DMS79 (cell line): ENCODE data around the gene ELN.
A peak's percentile ranks its signal among the peaks of the same experiment; 100 is the strongest.

Experiments
- DNase-seq: peaks from one replicate; lab custom pipeline; 2025; lab: John Stamatoyannopoulos, UW

ELN gene

DNA sequence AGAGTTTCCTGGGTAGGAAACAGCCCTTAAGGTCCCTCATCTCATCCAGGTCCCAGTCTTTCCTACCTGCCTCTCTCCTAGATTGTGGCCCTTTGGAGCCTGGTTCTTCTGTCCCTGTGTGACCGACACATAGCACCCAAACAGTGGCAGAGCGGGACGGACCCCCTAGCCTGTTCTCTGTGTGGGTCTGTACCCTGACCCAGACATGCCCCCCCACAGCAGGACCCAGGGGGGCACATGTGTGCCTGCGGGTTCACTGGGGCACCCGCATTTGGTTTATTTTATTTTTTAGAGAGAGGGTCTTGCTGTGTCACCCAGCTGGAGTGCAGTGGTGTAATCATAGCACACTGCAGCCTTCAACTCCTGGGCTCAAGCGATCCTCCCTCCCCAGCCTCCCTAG is 67.2 kb downstream of the ELN start:
- no peak for DNase-seq

DNA sequence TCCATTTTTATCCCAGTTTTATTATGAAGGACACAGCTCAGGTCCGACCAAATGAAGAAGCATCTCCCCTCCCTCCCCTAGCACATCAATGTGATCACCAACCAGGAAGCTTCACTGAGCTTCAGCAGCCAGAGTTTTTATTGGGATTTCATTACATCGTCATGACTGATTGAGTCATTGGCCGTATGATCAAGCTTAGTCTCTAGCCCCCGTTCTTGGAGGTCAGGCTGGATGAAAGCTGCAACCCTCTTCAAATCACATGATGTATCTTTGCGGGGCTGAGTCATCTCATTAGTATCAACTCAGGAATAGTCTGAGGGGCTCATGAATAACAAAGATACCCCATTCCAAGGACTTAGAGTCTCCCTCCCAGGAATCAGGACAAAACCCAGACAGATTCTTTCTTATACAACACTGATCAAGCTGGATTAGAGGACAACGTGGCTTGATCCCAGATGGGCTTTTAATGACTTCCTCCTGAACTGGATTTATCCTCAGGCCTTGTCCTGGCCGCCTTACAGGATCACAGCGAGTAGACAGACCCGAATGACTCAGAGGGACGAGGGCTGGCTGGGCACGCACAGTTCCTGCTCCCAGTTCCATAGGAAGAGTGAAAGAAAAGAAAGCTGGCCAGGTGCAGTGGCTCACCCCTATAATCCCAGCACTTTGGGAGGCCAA is 70.1 kb downstream of the ELN start:
- no peak for DNase-seq

DNA sequence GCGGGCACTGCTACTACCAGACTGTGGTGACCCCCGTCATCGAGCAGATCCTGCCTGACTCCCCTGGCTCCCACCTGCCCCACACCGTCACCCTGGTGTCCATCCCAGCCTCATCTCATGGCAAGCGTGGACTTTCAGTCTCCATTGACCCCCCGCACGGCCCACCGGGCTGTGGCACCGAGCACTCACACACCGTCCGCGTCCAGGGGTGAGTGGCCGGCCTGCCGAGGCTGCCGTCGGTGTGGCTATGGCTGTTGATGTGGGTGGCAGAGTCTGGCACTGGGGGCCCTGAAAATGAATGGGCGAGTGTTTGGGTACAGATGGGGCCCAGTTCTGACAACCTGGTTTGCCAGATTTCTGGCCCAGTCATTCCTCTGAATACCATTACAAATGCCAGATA is 71.1 kb downstream of the ELN start:
- DNase-seq: no peak

DNA sequence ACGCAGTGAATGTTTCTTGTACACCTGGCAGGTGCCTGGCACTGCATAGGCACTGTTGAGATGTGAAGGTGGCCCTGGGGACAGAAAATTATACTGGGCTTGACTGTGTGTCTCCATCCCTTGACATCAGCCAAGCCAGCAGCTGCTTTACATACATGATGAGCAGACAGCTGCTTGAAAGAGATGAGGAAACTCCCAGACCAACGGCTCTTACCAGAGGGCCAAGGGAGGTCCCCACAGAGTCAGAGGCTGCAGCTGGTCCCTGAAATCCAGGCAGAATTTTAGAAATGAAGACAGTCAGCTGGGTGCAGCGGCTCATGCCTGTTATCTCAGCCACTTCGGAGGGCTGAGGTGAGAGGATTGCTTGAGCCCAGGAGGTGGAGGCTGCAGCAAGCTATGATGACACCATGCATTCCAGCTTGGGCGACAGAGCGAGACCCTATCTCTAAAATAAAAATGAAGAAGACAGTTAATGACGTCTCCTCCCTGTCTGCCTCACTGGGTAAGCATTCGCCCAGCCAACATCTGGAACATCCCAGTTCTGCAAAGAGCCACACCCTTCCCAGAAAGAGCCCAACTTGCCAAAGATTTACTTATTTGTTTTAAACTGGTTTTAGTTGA is 73.2 kb downstream of the ELN start:
- DNase-seq: peak; percentile 75

DNA sequence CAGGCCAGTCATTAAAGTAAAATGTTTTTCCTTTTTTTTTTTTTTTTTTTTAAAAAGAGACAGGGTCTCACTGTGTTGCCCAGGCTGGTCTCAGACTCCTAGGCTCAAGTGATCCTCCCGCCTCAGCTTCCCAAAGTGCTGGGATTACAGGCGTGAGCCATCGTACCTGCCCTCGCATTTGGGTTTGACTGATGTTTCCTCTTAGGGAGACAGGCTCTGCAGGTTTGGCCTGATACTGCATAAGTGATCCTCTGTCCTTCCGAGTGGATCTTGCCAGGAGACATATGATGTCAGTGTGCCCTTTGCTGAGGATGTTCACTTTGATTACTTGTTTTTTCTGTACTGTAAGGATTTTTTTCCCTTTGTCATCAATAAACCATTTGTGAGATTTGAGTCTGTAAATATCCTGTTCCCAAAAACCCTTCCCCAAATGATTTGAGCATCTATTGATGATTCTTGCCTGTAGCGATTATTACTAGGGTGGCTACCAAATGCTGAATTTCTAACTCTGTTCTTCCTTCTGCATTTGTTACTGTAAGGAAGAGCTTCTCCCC is 75.3 kb downstream of the ELN start:
- DNase-seq: no peak

DNA sequence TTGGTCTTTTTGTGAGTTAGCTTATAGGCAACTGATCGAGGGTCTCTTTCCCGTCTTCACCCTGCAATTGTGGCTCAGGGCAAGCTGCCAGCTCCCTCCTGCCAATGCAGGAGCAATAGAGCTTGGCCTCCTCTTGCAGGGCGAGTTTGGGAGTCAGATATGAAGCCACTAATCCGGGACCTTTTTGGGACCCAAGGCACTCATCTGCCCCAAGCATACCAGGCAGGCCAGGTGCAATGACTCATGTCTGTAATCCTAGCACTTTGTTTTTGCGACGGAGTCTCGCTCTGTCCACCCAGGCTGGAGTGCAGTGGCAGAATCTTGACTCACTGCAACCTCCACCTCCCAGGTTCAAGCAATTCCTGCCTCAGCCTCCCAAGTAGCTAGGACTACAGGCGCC is 76.7 kb downstream of the ELN start:
- peak; percentile 86 for DNase-seq

DNA sequence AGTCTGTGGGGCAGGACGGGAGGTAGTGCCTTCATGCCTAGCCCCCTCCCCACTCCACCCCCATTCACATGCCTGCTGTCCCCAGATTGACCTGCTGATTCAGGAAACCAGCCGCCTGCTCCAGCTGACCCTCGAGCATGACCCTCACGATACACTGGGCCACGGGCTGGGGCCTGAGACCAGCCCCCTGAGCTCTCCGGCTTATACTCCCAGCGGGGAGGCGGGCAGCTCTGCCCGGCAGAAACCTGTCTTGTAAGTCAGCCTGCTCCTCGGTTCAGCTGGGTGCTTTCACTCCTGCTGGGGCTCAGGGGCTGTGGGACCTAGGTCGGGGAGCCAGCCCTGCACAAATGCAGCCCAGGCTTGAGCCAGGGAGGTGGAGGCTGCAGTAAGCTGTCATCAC is 78.0 kb downstream of the ELN start:
- no peak for DNase-seq

DNA sequence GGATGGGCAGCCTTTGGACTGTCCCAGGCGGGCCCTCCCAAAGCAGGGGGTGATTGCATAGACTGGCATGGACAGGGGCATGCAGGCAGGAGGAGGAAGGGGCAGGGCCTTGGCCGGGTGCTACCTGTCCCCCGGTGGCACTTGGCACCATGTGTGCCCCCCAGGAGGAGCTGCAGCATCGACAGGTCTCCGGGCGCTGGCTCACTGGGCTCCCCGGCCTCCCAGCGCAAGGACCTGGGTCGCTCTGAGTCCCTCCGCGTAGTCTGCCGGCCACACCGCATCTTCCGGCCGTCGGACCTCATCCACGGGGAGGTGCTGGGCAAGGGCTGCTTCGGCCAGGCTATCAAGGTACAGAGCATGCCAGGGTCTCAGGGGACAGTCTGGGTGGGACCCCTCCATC is 78.9 kb downstream of the ELN start:
- no peak for DNase-seq

DNA sequence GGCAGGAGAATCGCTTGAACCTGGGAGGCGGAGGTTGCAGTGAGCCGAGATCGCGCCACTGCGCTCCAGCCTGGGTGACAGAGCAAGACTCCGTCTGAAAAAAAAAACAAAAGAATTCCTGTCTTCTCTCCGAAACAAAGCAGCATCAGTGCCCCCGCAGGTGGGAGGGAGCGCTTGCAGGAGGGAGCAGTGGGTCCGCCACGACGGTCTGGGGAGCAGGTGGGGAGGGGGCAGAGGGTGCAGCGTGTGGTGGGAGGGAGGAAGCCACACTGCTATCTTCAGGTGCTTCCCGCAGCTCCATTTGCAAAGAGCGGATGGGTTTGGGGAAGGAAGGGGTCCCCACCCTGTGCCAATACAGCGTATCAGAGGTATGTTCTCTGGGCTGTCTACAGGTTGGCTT is 87.4 kb downstream of the ELN start:
- no peak for DNase-seq

DNA sequence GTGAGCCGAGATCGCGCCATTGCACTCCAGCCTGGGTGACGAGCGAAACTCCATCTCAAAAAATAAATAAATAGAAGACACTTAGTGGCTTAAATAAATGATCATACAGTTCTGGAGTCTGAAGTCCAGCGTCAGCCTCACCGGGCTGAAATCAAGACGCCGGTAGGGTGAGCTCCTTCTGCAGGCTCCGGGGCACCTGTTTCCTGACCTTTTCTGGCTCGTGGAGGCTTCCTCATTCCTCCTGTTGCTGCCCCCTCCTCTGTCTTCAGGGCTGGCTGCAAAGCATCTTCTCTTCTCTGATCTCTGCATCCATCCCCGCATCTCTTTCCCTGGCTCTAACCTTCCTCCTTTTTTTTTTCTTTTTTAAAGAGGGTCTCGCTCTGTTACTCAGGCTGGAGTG is 88.4 kb downstream of the ELN start:
- DNase-seq: no peak
